H9 (cell line): ENCODE data around the gene CALN1. TPM values are rescaled to one million over a fixed set of nuclear protein-coding genes. Genes with fewer than 3 reads are reported as not detected.

Experiments
- DNase-seq: peaks from one replicate; pipeline ENCODE4 v3.0.0-alpha.2; 2017
- H2AFZ ChIP-seq: one replicate; pipeline ENCODE4 v1.6.1; 2013; ENCODE audit warnings: mild to moderate bottlenecking, low read length, control low read depth, moderate library complexity
- H2AK5ac ChIP-seq: 2 replicates; pipeline ENCODE4 v1.6.1; 2013; ENCODE audit warnings: low read length, control low read depth, mixed read lengths; ENCODE audit not compliant: insufficient read length
- H2BK120ac ChIP-seq: one replicate; pipeline ENCODE4 v1.6.1; 2013; ENCODE audit warnings: low read depth, mild to moderate bottlenecking, low read length, control low read depth, inconsistent platforms; ENCODE audit not compliant: poor library complexity, severe bottlenecking
- H2BK12ac ChIP-seq: 2 replicates; pipeline ENCODE4 v1.6.1; 2013; ENCODE audit warnings: low read length, control low read depth, mixed read lengths, low read depth; ENCODE audit not compliant: insufficient read length
- H2BK15ac ChIP-seq: 2 replicates; pipeline ENCODE4 v1.6.1; 2013; ENCODE audit warnings: low read depth, low read length, control low read depth
- H2BK20ac ChIP-seq: one replicate; pipeline ENCODE4 v1.6.1; 2013; ENCODE audit warnings: low read depth, mild to moderate bottlenecking, low read length, control low read depth, inconsistent platforms; ENCODE audit not compliant: poor library complexity, severe bottlenecking
- H2BK5ac ChIP-seq: 2 replicates; pipeline ENCODE4 v1.6.1; 2013; ENCODE audit warnings: low read length, control low read depth, mixed read lengths; ENCODE audit not compliant: insufficient read length
- H3K14ac ChIP-seq: 2 replicates; pipeline ENCODE4 v1.6.1; 2013; ENCODE audit warnings: low read length, control low read depth; ENCODE audit not compliant: insufficient read depth
- H3K18ac ChIP-seq: 2 replicates; pipeline ENCODE4 v1.6.1; 2013; ENCODE audit warnings: low read depth, mild to moderate bottlenecking, mixed read lengths, low read length, control low read depth; ENCODE audit not compliant: insufficient read length
- H3K23ac ChIP-seq: 2 replicates; pipeline ENCODE4 v1.6.1; 2013; ENCODE audit warnings: low read length, control low read depth, mixed read lengths, low read depth; ENCODE audit not compliant: insufficient read length
- H3K23me2 ChIP-seq: 2 replicates; pipeline ENCODE4 v1.6.1; 2013; ENCODE audit warnings: low read depth, mild to moderate bottlenecking, mixed read lengths, low read length, control low read depth; ENCODE audit not compliant: insufficient read length, poor library complexity, severe bottlenecking
- H3K27ac ChIP-seq: 2 replicates; pipeline ENCODE4 v1.5.1; 2013; ENCODE audit warnings: low read length, control low read depth, mixed read lengths, low read depth; ENCODE audit not compliant: insufficient read length
- H3K27me3 ChIP-seq: 2 replicates; pipeline ENCODE4 v1.6.1; 2013; ENCODE audit warnings: low read length, control low read depth, inconsistent platforms; ENCODE audit not compliant: insufficient read depth
- H3K4ac ChIP-seq: 2 replicates; pipeline ENCODE4 v1.6.1; 2013; ENCODE audit warnings: low read depth, mild to moderate bottlenecking, control low read depth, inconsistent platforms, low read length, moderate library complexity
- H3K4me1 ChIP-seq: 2 replicates; pipeline ENCODE4 v1.6.1; 2013; ENCODE audit warnings: low read length, control low read depth, inconsistent platforms; ENCODE audit not compliant: insufficient read depth
- H3K4me2 ChIP-seq: 2 replicates; pipeline ENCODE4 v1.6.1; 2013; ENCODE audit warnings: low read length, control low read depth, mixed read lengths; ENCODE audit not compliant: insufficient read length, insufficient read depth
- H3K56ac ChIP-seq: 2 replicates; pipeline ENCODE4 v1.6.1; 2013; ENCODE audit warnings: low read depth, mild to moderate bottlenecking, mixed read lengths, low read length, control low read depth; ENCODE audit not compliant: insufficient read length
- H3K79me1 ChIP-seq: 2 replicates; pipeline ENCODE4 v1.6.1; 2013; ENCODE audit warnings: low read depth, mild to moderate bottlenecking, moderate library complexity, low read length, control low read depth, inconsistent platforms; ENCODE audit not compliant: insufficient read depth, poor library complexity, severe bottlenecking
- H3K79me2 ChIP-seq: 2 replicates; pipeline ENCODE4 v1.6.1; 2013; ENCODE audit warnings: low read length, control low read depth, inconsistent platforms; ENCODE audit not compliant: insufficient read depth
- H3K9ac ChIP-seq: 2 replicates; pipeline ENCODE4 v1.6.1; 2013; ENCODE audit warnings: low read length, control low read depth, mixed read lengths; ENCODE audit not compliant: insufficient read length; ENCODE audit errors: extremely low read depth
- H3K9me3 ChIP-seq: one replicate; pipeline ENCODE4 v1.6.1; 2013; ENCODE audit warnings: low read depth, low read length, inconsistent platforms; ENCODE audit not compliant: control insufficient read depth
- H3T11ph ChIP-seq: one replicate; pipeline ENCODE4 v1.6.1; 2013; ENCODE audit warnings: mild to moderate bottlenecking, low read length, control low read depth, inconsistent platforms
- H4K20me1 ChIP-seq: one replicate; pipeline ENCODE4 v1.6.1; 2013; ENCODE audit not compliant: control insufficient read depth, insufficient read length, insufficient read depth
- H4K5ac ChIP-seq: 2 replicates; pipeline ENCODE4 v1.6.1; 2013; ENCODE audit warnings: low read depth, mild to moderate bottlenecking, mixed read lengths, low read length, control low read depth; ENCODE audit not compliant: insufficient read length
- H4K8ac ChIP-seq: replicated peaks from 2 replicates; pipeline ENCODE4 v1.6.1; 2013; ENCODE audit warnings: low read length, control low read depth, mixed read lengths, low read depth; ENCODE audit not compliant: insufficient read length
- H4K91ac ChIP-seq: 2 replicates; pipeline ENCODE4 v1.6.1; 2013; ENCODE audit warnings: low read depth, mild to moderate bottlenecking, moderate library complexity, mixed read lengths, low read length, control low read depth; ENCODE audit not compliant: insufficient read length
- H3K27ac Mint-ChIP-seq, 3 experiments: 2 replicates in 2 of 3; 3 replicates in 1 of 3; pipeline ENCODE4 v1.8.0; 2020 to 2021; ENCODE audit warnings: mixed read lengths in 3 of 3, mild to moderate bottlenecking in 1 of 3, moderate library complexity in 1 of 3
- H3K27me3 Mint-ChIP-seq: 2 replicates; pipeline ENCODE4 v1.8.0; 2021; ENCODE audit warnings: low read depth, mild to moderate bottlenecking, moderate library complexity, mixed read lengths
- H3K36me3 Mint-ChIP-seq, 3 experiments: 2 replicates in 2 of 3; 3 replicates in 1 of 3; pipeline ENCODE4 v1.8.0; 2020 to 2021; ENCODE audit warnings: low read depth in 3 of 3, mixed read lengths in 3 of 3; ENCODE audit not compliant: insufficient read depth in 1 of 3
- H3K4me1 Mint-ChIP-seq, 2 experiments: 2 replicates each; pipeline ENCODE4 v1.8.0; 2020; ENCODE audit warnings: mixed read lengths in 2 of 2
- H3K4me3 Mint-ChIP-seq, 2 experiments: 2 replicates in 1 of 2; 3 replicates in 1 of 2; pipeline ENCODE4 v1.8.0; 2020 to 2021; ENCODE audit warnings: mild to moderate bottlenecking in 2 of 2, mixed read lengths in 2 of 2, moderate library complexity in 1 of 2
- H3K9me3 Mint-ChIP-seq, 2 experiments: 2 replicates in 1 of 2; 3 replicates in 1 of 2; pipeline ENCODE4 v1.8.0; 2020; ENCODE audit warnings: mild to moderate bottlenecking in 2 of 2, mixed read lengths in 2 of 2, moderate library complexity in 1 of 2
- CTCF ChIP-seq: fragments of 200-600 bp; sonication (generic); conservative IDR thresholded peaks from 3 replicates; pipeline ENCODE4 v1.8.0; 2021; ENCODE audit warnings: antibody characterized with exemption, mild to moderate bottlenecking
- total RNA-seq: library from RNA; stranded (reverse); gene quantifications from 2 replicates; pipeline ENCODE4 v1.2.1, GENCODE V29; 2021

Gene CALN1
- total RNA-seq, 1 experiment from 2014 or later: 2.8 TPM

GRCh38 chr7:72048420-72048819 lies 363.7 kb downstream of the CALN1 start:
- H3K4me2 ChIP-seq: no peak overlapping the region
- H2AK5ac ChIP-seq: no peak overlapping the region
- no peaks in the 10 kb centered on the region for H3K9me3 ChIP-seq
- no peak overlapping the region for H3T11ph ChIP-seq
- no peak overlapping the region for H3K9ac ChIP-seq
- Mint-ChIP-seq H3K27me3 (no peaks in the 10 kb centered on the region), H3K9me3 (no peaks in the 10 kb centered on the region), H3K4me1 (no peaks in the 10 kb centered on the region), H3K4me3 (no peak overlapping the region), H3K36me3 (no peaks in the 10 kb centered on the region), H3K27ac (no peak overlapping the region)
- H3K4ac ChIP-seq: no peak overlapping the region
- no peaks in the 10 kb centered on the region for H3K79me1 ChIP-seq
- no peak overlapping the region for H4K91ac ChIP-seq
- no peaks in the 10 kb centered on the region for H4K20me1 ChIP-seq
- no peak overlapping the region for H2AFZ ChIP-seq
- no peak overlapping the region for H2BK20ac ChIP-seq
- H3K18ac ChIP-seq: no peak overlapping the region
- no peaks in the 10 kb centered on the region for H3K23me2 ChIP-seq
- no peaks in the 10 kb centered on the region for H3K79me2 ChIP-seq
- no peak overlapping the region for H3K27ac ChIP-seq
- no peak overlapping the region for H2BK15ac ChIP-seq
- no peak overlapping the region for H4K5ac ChIP-seq
- no peak overlapping the region for H3K23ac ChIP-seq
- no peak for DNase-seq
- H3K27me3 ChIP-seq: no peaks in the 10 kb centered on the region
- H2BK5ac ChIP-seq: no peak overlapping the region
- no peak overlapping the region for H3K56ac ChIP-seq
- no peak for TF ChIP-seq CTCF
- no peak overlapping the region for H4K8ac ChIP-seq
- no peak overlapping the region for H3K14ac ChIP-seq
- H2BK120ac ChIP-seq: no peak overlapping the region
- no peak overlapping the region for H2BK12ac ChIP-seq
- H3K4me1 ChIP-seq: no peaks in the 10 kb centered on the region
